PC-9 (cell line): Measurements from ENCODE around the gene TSC22D2.

ENCODE experiments used
- EZH2 ChIP-seq: fragments of 200-600 bp; sonication (generic); IDR thresholded peaks from 2 replicates; pipeline ENCODE4 v1.8.0; 2017; ENCODE audit warnings: antibody characterized with exemption, low read depth
- TF ChIP-seq, protein P1 (sequence below): fragments of 200-600 bp; sonication (generic); conservative IDR thresholded peaks from 2 replicates; pipeline ENCODE4 v1.6.1; 2017; ENCODE audit warnings: mixed run types, antibody characterized with exemption, mild to moderate bottlenecking, moderate library complexity

DNA sequence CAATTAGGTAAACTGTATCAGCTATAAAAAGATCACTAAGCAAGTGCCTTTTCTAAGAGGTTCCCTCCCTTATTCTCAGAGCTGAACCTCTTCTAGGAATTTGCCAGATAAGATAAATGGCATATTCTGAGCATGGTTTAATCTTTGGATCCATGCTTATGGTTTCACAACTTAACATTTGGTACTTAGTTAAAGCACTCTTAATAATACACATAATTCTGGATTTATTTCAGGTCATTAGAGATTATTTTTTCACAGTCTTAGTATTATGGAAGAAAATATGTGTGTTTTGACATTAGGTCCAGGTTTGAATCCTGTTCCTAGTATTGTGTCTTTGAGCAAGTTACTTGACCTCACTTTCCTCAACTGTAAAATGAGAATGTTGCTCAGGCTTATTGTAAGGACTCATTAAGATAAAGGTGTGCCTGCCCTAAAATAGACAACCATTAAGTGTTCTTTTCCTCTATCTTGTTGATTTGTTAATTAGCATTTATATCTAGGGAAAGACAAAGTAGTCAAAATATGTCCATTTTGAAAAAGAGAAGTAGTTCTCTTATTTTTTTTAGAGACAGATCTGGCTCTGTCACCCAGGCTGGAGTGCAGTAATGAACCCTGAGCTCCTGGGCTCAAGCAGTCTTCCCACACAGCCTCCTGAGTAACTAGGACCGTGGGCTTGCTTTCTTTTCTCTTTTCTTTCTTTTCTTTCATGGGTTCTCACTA is 43.4 kb downstream of the TSC22D2 start:
- TF ChIP-seq, protein P1, sequence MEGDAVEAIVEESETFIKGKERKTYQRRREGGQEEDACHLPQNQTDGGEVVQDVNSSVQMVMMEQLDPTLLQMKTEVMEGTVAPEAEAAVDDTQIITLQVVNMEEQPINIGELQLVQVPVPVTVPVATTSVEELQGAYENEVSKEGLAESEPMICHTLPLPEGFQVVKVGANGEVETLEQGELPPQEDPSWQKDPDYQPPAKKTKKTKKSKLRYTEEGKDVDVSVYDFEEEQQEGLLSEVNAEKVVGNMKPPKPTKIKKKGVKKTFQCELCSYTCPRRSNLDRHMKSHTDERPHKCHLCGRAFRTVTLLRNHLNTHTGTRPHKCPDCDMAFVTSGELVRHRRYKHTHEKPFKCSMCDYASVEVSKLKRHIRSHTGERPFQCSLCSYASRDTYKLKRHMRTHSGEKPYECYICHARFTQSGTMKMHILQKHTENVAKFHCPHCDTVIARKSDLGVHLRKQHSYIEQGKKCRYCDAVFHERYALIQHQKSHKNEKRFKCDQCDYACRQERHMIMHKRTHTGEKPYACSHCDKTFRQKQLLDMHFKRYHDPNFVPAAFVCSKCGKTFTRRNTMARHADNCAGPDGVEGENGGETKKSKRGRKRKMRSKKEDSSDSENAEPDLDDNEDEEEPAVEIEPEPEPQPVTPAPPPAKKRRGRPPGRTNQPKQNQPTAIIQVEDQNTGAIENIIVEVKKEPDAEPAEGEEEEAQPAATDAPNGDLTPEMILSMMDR = no peak
- no peak for TF ChIP-seq EZH2
